DND-41 (cell line): Measurements from ENCODE around the gene EVA1C.

Source experiments
- CTCF ChIP-seq: IDR thresholded peaks from 2 replicates; pipeline ENCODE4 v1.5.1; 2012; ENCODE audit warnings: borderline replicate concordance, low read length, moderate library complexity, mild to moderate bottlenecking; ENCODE audit not compliant: poor library complexity, severe bottlenecking; ENCODE audit errors: extremely low read depth
- EZH2 ChIP-seq: IDR thresholded peaks from 3 replicates; pipeline ENCODE4 v1.6.1; 2012; ENCODE audit warnings: borderline replicate concordance, low read depth, mild to moderate bottlenecking, moderate library complexity, low read length, inconsistent platforms; ENCODE audit not compliant: severe bottlenecking

GRCh38 chr21:32468681-32469111 is 56.2 kb downstream of the EVA1C start:
- TF ChIP-seq CTCF (no peak), EZH2 (no peak)
